Liver (tissue), 9 donors: Measurements from ENCODE around the gene NUDT9. TPM values are rescaled to one million over a fixed set of nuclear protein-coding genes. Genes with fewer than 3 reads are reported as not detected.

ENCODE experiments used
- DNase-seq: peaks from one replicate; pipeline ENCODE4 v3.0.0-alpha.2; 2017; ENCODE audit warnings: low spot score
- H3K27ac ChIP-seq, 2 donors: one replicate each; pipeline ENCODE4 v1.7.0; 2013; ENCODE audit warnings: inconsistent platforms in 2 of 2, low read length in 2 of 2, control low read depth in 1 of 2, low read depth in 1 of 2, mild to moderate bottlenecking in 1 of 2
- H3K27me3 ChIP-seq, 4 donors: one replicate each; pipeline versions ENCODE4 v1.6.1 to v1.7.0; 2013; ENCODE audit warnings: low read length in 3 of 4, inconsistent platforms in 1 of 4, mild to moderate bottlenecking in 1 of 4, moderate library complexity in 1 of 4; ENCODE audit not compliant: control insufficient read depth in 4 of 4, insufficient read depth in 4 of 4
- H3K36me3 ChIP-seq, 4 donors: one replicate each; pipeline versions ENCODE4 v1.6.1 to v1.7.0; 2013; ENCODE audit warnings: low read length in 3 of 4, mild to moderate bottlenecking in 3 of 4, low read depth in 1 of 4, moderate library complexity in 1 of 4; ENCODE audit not compliant: control insufficient read depth in 4 of 4, insufficient read depth in 3 of 4
- H3K4me1 ChIP-seq, 4 donors: one replicate each; pipeline versions ENCODE4 v1.6.1 to v1.7.0; 2013; ENCODE audit warnings: low read length in 3 of 4, mild to moderate bottlenecking in 3 of 4, moderate library complexity in 1 of 4; ENCODE audit not compliant: control insufficient read depth in 4 of 4, insufficient read depth in 4 of 4
- H3K4me3 ChIP-seq, 3 donors: one replicate each; pipeline versions ENCODE4 v1.6.1 to v1.7.0; 2013; ENCODE audit warnings: low read length in 3 of 3, control low read depth in 1 of 3, low read depth in 1 of 3, mild to moderate bottlenecking in 1 of 3
- H3K9ac ChIP-seq, 2 donors: one replicate each; pipeline ENCODE4 v1.7.0; 2013; ENCODE audit warnings: low read length in 2 of 2, mild to moderate bottlenecking in 2 of 2, moderate library complexity in 2 of 2, control low read depth in 1 of 2, low read depth in 1 of 2
- H3K9me3 ChIP-seq, 4 donors: one replicate each; pipeline versions ENCODE4 v1.6.1 to v1.7.0; 2013; ENCODE audit warnings: low read length in 3 of 4; ENCODE audit not compliant: control insufficient read depth in 4 of 4
- ATF3 ChIP-seq: IDR thresholded peaks from 2 replicates; pipeline ENCODE4 v1.6.1; 2016; ENCODE audit warnings: antibody characterized with exemption
- FOXA1 ChIP-seq: IDR thresholded peaks from 2 replicates; pipeline ENCODE4 v1.6.1; 2016; ENCODE audit warnings: antibody characterized with exemption
- FOXA2 ChIP-seq: IDR thresholded peaks from 2 replicates; pipeline ENCODE4 v1.6.1; 2016; ENCODE audit warnings: antibody characterized with exemption
- GABPA ChIP-seq, 2 donors: IDR thresholded peaks in 1 of 2; conservative IDR thresholded peaks in 1 of 2; 2 replicates each; pipeline ENCODE4 v1.6.1; 2016; ENCODE audit warnings: antibody characterized with exemption in 2 of 2, mild to moderate bottlenecking in 1 of 2, moderate library complexity in 1 of 2
- HNF4A ChIP-seq, 2 donors: conservative IDR thresholded peaks; 2 replicates each; pipeline ENCODE4 v1.6.1; 2016; ENCODE audit warnings: antibody characterized with exemption in 2 of 2, mild to moderate bottlenecking in 2 of 2
- JUND ChIP-seq, 2 donors: IDR thresholded peaks; 2 replicates each; pipeline ENCODE4 v1.6.1; 2016; ENCODE audit warnings: antibody characterized with exemption in 2 of 2
- MAX ChIP-seq: IDR thresholded peaks from 2 replicates; pipeline ENCODE4 v1.6.1; 2016; ENCODE audit warnings: antibody characterized with exemption
- NR2F2 ChIP-seq: IDR thresholded peaks from 2 replicates; pipeline ENCODE4 v1.6.1; 2016; ENCODE audit warnings: antibody characterized with exemption
- RAD21 ChIP-seq, 2 donors: IDR thresholded peaks; 2 replicates each; pipeline ENCODE4 v1.6.1; 2016; ENCODE audit warnings: antibody characterized with exemption in 2 of 2, mild to moderate bottlenecking in 2 of 2
- REST ChIP-seq: IDR thresholded peaks from 2 replicates; pipeline ENCODE4 v1.6.1; 2016; ENCODE audit warnings: antibody characterized with exemption, mild to moderate bottlenecking
- ZBTB33 ChIP-seq: IDR thresholded peaks from 2 replicates; pipeline ENCODE4 v1.6.1; 2016; ENCODE audit warnings: antibody characterized with exemption
- WGBS: extraction: QIAGEN DNeasy Blood & Tissue Kit; methylation state at CpG from one replicate; pipeline ENCODE4 v1.1.7; 2013; 5-methylcytosine and 5-hydroxymethylcytosine counted together
- polyA plus RNA-seq, 2 donors: library from polyadenylated mRNA; stranded (reverse) in 1 of 2; unstranded in 1 of 2; fragments of 200-250 nt in 1 of 2; fragments of >200 nt in 1 of 2; fragmentation: Nextera tagmentation in 1 of 2; extraction: Ambion mirVana in 1 of 2; gene quantifications; one replicate each; pipeline versions ENCODE4 v1.2.1 to v1.2.3, GENCODE V29; 2013 to 2015
- total RNA-seq, 2 donors: library from RNA; depleted of rRNA; stranded (reverse); fragments of >200 nt; gene quantifications; one replicate each; pipeline ENCODE4 v1.2.3, GENCODE V29; 2014
- TF ChIP-seq, protein P1 (sequence below): fragments of 150-350 bp; IDR thresholded peaks from 2 replicates; pipeline ENCODE4 v1.5.1; 2017; ENCODE audit warnings: improper control_type of control experiment, low read depth, low read length; ENCODE audit not compliant: missing input control
- donor health status: healthy.
- donor health status: healthy.
- donor health status: healthy.
- donor health status: healthy.
- donor health status: healthy.

The NUDT9 gene
- total and polyA plus RNA-seq, 4 donors: 9.2 to 37.3 (median 26.9) TPM

- Histone ChIP-seq H3K4me3 (no peak overlapping the region), H3K27me3 (no peaks in the 10 kb centered on the region), H3K9me3 (no peaks in the 10 kb centered on the region), H3K36me3 (peaks cover 0 to 22% (median 6%) of the 10 kb centered on the region in 4 donors), H3K27ac (no peak overlapping the region), H3K9ac (no peak overlapping the region), H3K4me1 (no peaks in the 10 kb centered on the region)
- DNase-seq: no peak
- TF ChIP-seq MAX: no peak
- TF ChIP-seq GABPA (IDR thresholded peaks at IDR 0.05 in 1 of 2, conservative IDR thresholded peaks at IDR 0.05 in 1 of 2): no peak
- TF ChIP-seq HNF4A (conservative IDR thresholded peaks at IDR 0.05): no peak
- TF ChIP-seq NR2F2: no peak
- TF ChIP-seq ZBTB33: no peak
- TF ChIP-seq REST: no peak
- no peak for TF ChIP-seq ATF3
- TF ChIP-seq, protein P1, sequence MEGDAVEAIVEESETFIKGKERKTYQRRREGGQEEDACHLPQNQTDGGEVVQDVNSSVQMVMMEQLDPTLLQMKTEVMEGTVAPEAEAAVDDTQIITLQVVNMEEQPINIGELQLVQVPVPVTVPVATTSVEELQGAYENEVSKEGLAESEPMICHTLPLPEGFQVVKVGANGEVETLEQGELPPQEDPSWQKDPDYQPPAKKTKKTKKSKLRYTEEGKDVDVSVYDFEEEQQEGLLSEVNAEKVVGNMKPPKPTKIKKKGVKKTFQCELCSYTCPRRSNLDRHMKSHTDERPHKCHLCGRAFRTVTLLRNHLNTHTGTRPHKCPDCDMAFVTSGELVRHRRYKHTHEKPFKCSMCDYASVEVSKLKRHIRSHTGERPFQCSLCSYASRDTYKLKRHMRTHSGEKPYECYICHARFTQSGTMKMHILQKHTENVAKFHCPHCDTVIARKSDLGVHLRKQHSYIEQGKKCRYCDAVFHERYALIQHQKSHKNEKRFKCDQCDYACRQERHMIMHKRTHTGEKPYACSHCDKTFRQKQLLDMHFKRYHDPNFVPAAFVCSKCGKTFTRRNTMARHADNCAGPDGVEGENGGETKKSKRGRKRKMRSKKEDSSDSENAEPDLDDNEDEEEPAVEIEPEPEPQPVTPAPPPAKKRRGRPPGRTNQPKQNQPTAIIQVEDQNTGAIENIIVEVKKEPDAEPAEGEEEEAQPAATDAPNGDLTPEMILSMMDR: no peak
- TF ChIP-seq JUND (IDR thresholded peaks at IDR 0.05): no peak
- no peak for TF ChIP-seq RAD21 (IDR thresholded peaks at IDR 0.05)
- no peak for TF ChIP-seq FOXA1
- TF ChIP-seq FOXA2: no peak
Measured at GRCh38 chr4:87451537-87451936, 29.2 kb downstream of the NUDT9 start.

- WGBS: 99% methylated on average over 4 of the region's 4 CpGs
- H3K9me3 ChIP-seq: no peaks in the 10 kb centered on the region
- no peak for TF ChIP-seq JUND (IDR thresholded peaks at IDR 0.05)
- TF ChIP-seq, protein P1: no peak
- H3K4me3 ChIP-seq: no peak overlapping the region
- peaks cover 0 to 15% (median 4%) of the 10 kb centered on the region in 4 donors for H3K36me3 ChIP-seq
- H3K9ac ChIP-seq: no peak overlapping the region
- no peak for DNase-seq
- no peaks in the 10 kb centered on the region for H3K27me3 ChIP-seq
- H3K4me1 ChIP-seq: peaks cover 0 to 5% (median 0%) of the 10 kb centered on the region in 4 donors
- H3K27ac ChIP-seq: no peak overlapping the region
Measured at GRCh38 chr4:87458913-87459312, 36.5 kb downstream of the NUDT9 start.
